Prostate gland (tissue), 2 donors: ENCODE results near the gene FYTTD1.

Experiments
- CTCF ChIP-seq, 4 experiments: fragments of 200-600 bp in 2 of 4; fragments of 450-650 bp in 2 of 4; sonication (generic) in 2 of 4; IDR thresholded peaks; 1 replicate in 3 of 4; 2 replicates in 1 of 4; pipeline ENCODE4 v1.5.1; 2016 to 2019; ENCODE audit warnings: antibody characterized with exemption in 4 of 4, mild to moderate bottlenecking in 2 of 4, moderate library complexity in 2 of 4
- POLR2A ChIP-seq: fragments of 450-650 bp; IDR thresholded peaks from one replicate; pipeline ENCODE4 v1.6.1; 2016; ENCODE audit warnings: antibody characterized with exemption, mild to moderate bottlenecking

DNA sequence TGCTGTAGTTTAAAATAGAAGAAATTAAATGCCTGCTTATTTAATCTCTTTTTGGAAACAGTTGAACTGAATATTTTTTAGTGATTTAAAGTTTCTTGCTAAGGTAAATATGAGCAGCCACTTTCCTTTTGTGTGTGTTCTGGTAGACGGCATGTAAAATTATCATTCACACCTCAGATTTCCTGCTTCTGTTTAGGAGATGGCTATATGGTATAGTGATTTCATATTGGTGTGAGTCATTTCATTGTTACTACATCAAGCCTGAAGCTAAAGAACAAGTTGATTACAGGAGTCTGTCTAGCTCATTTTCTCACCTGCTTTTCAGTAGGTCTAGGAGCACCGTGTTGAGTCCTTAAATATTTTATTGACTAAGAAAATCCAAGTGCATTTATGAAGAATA is 43.6 kb downstream of the FYTTD1 start:
- TF ChIP-seq CTCF (IDR thresholded peaks at IDR 0.05), result no peak
- no peak for TF ChIP-seq POLR2A
